CD4-positive, alpha-beta T cell treated with Interleukin-15 for 1 hour (primary cell): ENCODE measurements around the gene TMEM163.
"Not testable (repeated sequence)": the region's sequence is repeated elsewhere in the genome, so short reads cannot be mapped to it uniquely, and the experiment has no call there.

Source experiments
- DNase-seq: peaks from one replicate; pipeline ENCODE4 v3.0.0-alpha.2; 2020

TMEM163 gene

GRCh38 chr2:134660626-134661402 is 58.0 kb downstream of the TMEM163 start:
- no peak for DNase-seq

- no peak for DNase-seq
Observed at GRCh38 chr2:134659724-134660123, 59.1 kb downstream of the TMEM163 start.

- no peak for DNase-seq
Observed at GRCh38 chr2:134657650-134658250, 61.0 kb downstream of the TMEM163 start.

GRCh38 chr2:134656391-134656790 is 62.4 kb downstream of the TMEM163 start:
- not testable (repeated sequence) for DNase-seq

GRCh38 chr2:134648586-134648985 is 70.2 kb downstream of the TMEM163 start:
- no peak for DNase-seq

GRCh38 chr2:134647607-134648256 is 71.1 kb downstream of the TMEM163 start:
- DNase-seq = no peak

- no peak for DNase-seq
Observed at GRCh38 chr2:134642938-134643337, 75.9 kb downstream of the TMEM163 start.

- DNase-seq = no peak
Observed at GRCh38 chr2:134640494-134640893, 78.3 kb downstream of the TMEM163 start.

- DNase-seq = no peak
Observed at GRCh38 chr2:134639265-134639664, 79.5 kb downstream of the TMEM163 start.

- DNase-seq = no peak
Observed at GRCh38 chr2:134636714-134637113, 82.1 kb downstream of the TMEM163 start.

GRCh38 chr2:134634054-134634753 is 84.6 kb downstream of the TMEM163 start:
- DNase-seq = no peak

GRCh38 chr2:134630504-134631159 is 88.2 kb downstream of the TMEM163 start:
- no peak for DNase-seq

GRCh38 chr2:134628453-134628852 is 90.3 kb downstream of the TMEM163 start:
- no peak for DNase-seq

- DNase-seq = no peak
Observed at GRCh38 chr2:134626781-134627180, 92.0 kb downstream of the TMEM163 start.

GRCh38 chr2:134625311-134625710 is 93.5 kb downstream of the TMEM163 start:
- no peak for DNase-seq

- DNase-seq = no peak
Observed at GRCh38 chr2:134623796-134624195, 95.0 kb downstream of the TMEM163 start.

GRCh38 chr2:134623046-134623445 is 95.8 kb downstream of the TMEM163 start:
- no peak for DNase-seq

GRCh38 chr2:134621939-134622705 is 96.7 kb downstream of the TMEM163 start:
- no peak for DNase-seq

GRCh38 chr2:134619250-134619649 is 99.5 kb downstream of the TMEM163 start:
- DNase-seq = no peak

- not testable (repeated sequence) for DNase-seq
Observed at GRCh38 chr2:134615480-134615879, 103.3 kb downstream of the TMEM163 start.

- DNase-seq = no peak
Observed at GRCh38 chr2:134611316-134611715, 107.5 kb downstream of the TMEM163 start.

- DNase-seq = no peak
Observed at GRCh38 chr2:134610871-134611270, 107.9 kb downstream of the TMEM163 start.
